Measurements from ENCODE around the gene SKA2.

Gene SKA2

GRCh38 chr17:59193336-59193862, 38.4 kb upstream of the SKA2 start:
- H3K79me2 ChIP-seq (ENCODE audit: low read length), result no peaks in the 10 kb centered on the region
- H3K9me3 ChIP-seq (replicated peaks; ENCODE audit: insufficient read depth, low read length), result no peaks in the 10 kb centered on the region
- H4K20me1 ChIP-seq (ENCODE audit: insufficient read depth, low read length), result no peaks in the 10 kb centered on the region
- H2AFZ ChIP-seq (ENCODE audit: low read length), result no peak overlapping the region
- H3K9ac ChIP-seq (ENCODE audit: low read length), result no peak overlapping the region
- DNase-seq, result no peak
- no peaks in the 10 kb centered on the region for H3K27me3 ChIP-seq (replicated peaks; ENCODE audit: insufficient read depth, low read length)
- no peaks in the 10 kb centered on the region for H3K9me2 ChIP-seq (replicated peaks; ENCODE audit: insufficient read depth, low read length)
- H3F3A ChIP-seq (ENCODE audit: insufficient read depth, low read length), result no peaks in the 10 kb centered on the region
- no peaks in the 10 kb centered on the region for H3K4me1 ChIP-seq (ENCODE audit: low read length)
- TF ChIP-seq EZH2 (optimal IDR thresholded peaks at IDR 0.05; ENCODE audit: low read depth, low read length) (no peak), CTCF (IDR thresholded peaks at IDR 0.05; ENCODE audit: low read length) (no peak)
- H3K4me3 ChIP-seq (ENCODE audit: low read length), result no peak overlapping the region
- no peak overlapping the region for H3K4me2 ChIP-seq (ENCODE audit: low read depth, low read length)
- H3K36me3 ChIP-seq (replicated peaks; ENCODE audit: insufficient read depth, low read length), result peaks cover 5% of the 10 kb centered on the region; the same call in 1 of the 2 replicates
- no peak overlapping the region for H3K27ac ChIP-seq (ENCODE audit: low read length)

GRCh38 chr17:59190806-59191205, 35.8 kb upstream of the SKA2 start:
- Histone ChIP-seq H3K4me2 (ENCODE audit: low read depth, low read length) (no peak overlapping the region), H3K27ac (ENCODE audit: low read length) (no peak overlapping the region), H3K9me3 (replicated peaks; ENCODE audit: insufficient read depth, low read length) (no peaks in the 10 kb centered on the region), H3K79me2 (ENCODE audit: low read length) (no peaks in the 10 kb centered on the region), H3K4me3 (ENCODE audit: low read length) (no peak overlapping the region), H3K4me1 (ENCODE audit: low read length) (no peaks in the 10 kb centered on the region), H2AFZ (ENCODE audit: low read length) (no peak overlapping the region), H3K9me2 (replicated peaks; ENCODE audit: insufficient read depth, low read length) (no peaks in the 10 kb centered on the region), H3K9ac (ENCODE audit: low read length) (no peak overlapping the region), H4K20me1 (ENCODE audit: insufficient read depth, low read length) (no peaks in the 10 kb centered on the region), H3K27me3 (replicated peaks; ENCODE audit: insufficient read depth, low read length) (no peaks in the 10 kb centered on the region), H3K36me3 (replicated peaks; ENCODE audit: insufficient read depth, low read length) (peaks cover 5% of the 10 kb centered on the region), H3F3A (ENCODE audit: insufficient read depth, low read length) (no peaks in the 10 kb centered on the region)
- no peak for DNase-seq
- TF ChIP-seq EZH2phosphoT487 (IDR thresholded peaks at IDR 0.05; ENCODE audit: low read length), result no peak
- TF ChIP-seq EZH2 (optimal IDR thresholded peaks at IDR 0.05; ENCODE audit: low read depth, low read length), result no peak
- no peak for TF ChIP-seq CTCF (IDR thresholded peaks at IDR 0.05; ENCODE audit: low read length)

DNA sequence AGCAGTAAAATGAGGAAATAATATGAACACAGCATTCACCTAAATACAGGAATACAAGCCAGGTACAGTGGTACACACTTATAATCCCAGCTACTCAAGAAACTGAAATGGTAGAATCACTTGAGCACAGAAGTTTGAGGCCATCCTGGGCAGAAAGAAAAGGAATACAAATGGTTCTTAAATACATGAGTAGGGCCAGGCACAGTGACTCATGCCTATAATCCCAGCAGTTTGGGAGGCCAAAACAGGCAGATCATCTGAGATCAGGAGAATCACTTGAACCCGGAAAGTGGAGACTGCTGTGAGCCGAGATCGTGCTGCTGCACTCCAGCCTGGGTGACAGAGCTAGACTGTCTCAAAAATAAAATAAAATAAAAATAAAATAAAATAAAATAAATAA, 31.9 kb upstream of the SKA2 start:
- TF ChIP-seq CTCF (IDR thresholded peaks at IDR 0.05; ENCODE audit: low read length) (no peak), EZH2 (optimal IDR thresholded peaks at IDR 0.05; ENCODE audit: low read depth, low read length) (no peak), EZH2phosphoT487 (IDR thresholded peaks at IDR 0.05; ENCODE audit: low read length) (no peak)
- H3F3A ChIP-seq (ENCODE audit: insufficient read depth, low read length), result no peaks in the 10 kb centered on the region
- H3K9me2 ChIP-seq (replicated peaks; ENCODE audit: insufficient read depth, low read length), result no peaks in the 10 kb centered on the region
- H3K36me3 ChIP-seq (replicated peaks; ENCODE audit: insufficient read depth, low read length), result no peaks in the 10 kb centered on the region; the same call in 1 of the 2 replicates
- H3K4me2 ChIP-seq (ENCODE audit: low read depth, low read length), result no peak overlapping the region
- H3K27me3 ChIP-seq (replicated peaks; ENCODE audit: insufficient read depth, low read length), result no peaks in the 10 kb centered on the region
- no peak overlapping the region for H3K9ac ChIP-seq (ENCODE audit: low read length)
- DNase-seq, result no peak
- H3K79me2 ChIP-seq (ENCODE audit: low read length), result no peaks in the 10 kb centered on the region
- no peak overlapping the region for H3K27ac ChIP-seq (ENCODE audit: low read length)
- H3K4me1 ChIP-seq (ENCODE audit: low read length), result no peaks in the 10 kb centered on the region
- no peak overlapping the region for H2AFZ ChIP-seq (ENCODE audit: low read length)
- H4K20me1 ChIP-seq (ENCODE audit: insufficient read depth, low read length), result no peaks in the 10 kb centered on the region
- no peak overlapping the region for H3K4me3 ChIP-seq (ENCODE audit: low read length)
- H3K9me3 ChIP-seq (replicated peaks; ENCODE audit: insufficient read depth, low read length), result no peaks in the 10 kb centered on the region

Data from MM.1S (cell line).